Rectal smooth muscle tissue (tissue), 1 donor: ENCODE results near the gene ZMYND10.

Source experiments
- H3K27ac ChIP-seq: one replicate; pipeline ENCODE4 v1.7.0; 2013; ENCODE audit warnings: low read depth, low read length, inconsistent platforms
- H3K27me3 ChIP-seq: one replicate; pipeline ENCODE4 v1.7.0; 2013; ENCODE audit warnings: low read length; ENCODE audit not compliant: control insufficient read depth, insufficient read depth
- H3K36me3 ChIP-seq: one replicate; pipeline ENCODE4 v1.7.0; 2013; ENCODE audit warnings: low read length; ENCODE audit not compliant: control insufficient read depth, insufficient read depth
- H3K4me1 ChIP-seq: one replicate; pipeline ENCODE4 v1.7.0; 2013; ENCODE audit warnings: low read length; ENCODE audit not compliant: control insufficient read depth, insufficient read depth
- H3K4me3 ChIP-seq: one replicate; pipeline ENCODE4 v1.7.0; 2013; ENCODE audit warnings: low read length
- H3K9ac ChIP-seq: one replicate; pipeline ENCODE4 v1.7.0; 2013; ENCODE audit warnings: low read length

The ZMYND10 gene

GRCh38 chr3:50365080-50365841 lies 19.7 kb upstream of the ZMYND10 start:
- H3K4me1 ChIP-seq = peaks cover 2% of the 10 kb centered on the region
- peak overlapping the region; percentile 75 for H3K9ac ChIP-seq
- peak overlapping the region; percentile 77 for H3K4me3 ChIP-seq
- H3K27me3 ChIP-seq = peaks cover 3% of the 10 kb centered on the region
- no peaks in the 10 kb centered on the region for H3K36me3 ChIP-seq
- H3K27ac ChIP-seq = peak overlapping the region; percentile 65

DNA sequence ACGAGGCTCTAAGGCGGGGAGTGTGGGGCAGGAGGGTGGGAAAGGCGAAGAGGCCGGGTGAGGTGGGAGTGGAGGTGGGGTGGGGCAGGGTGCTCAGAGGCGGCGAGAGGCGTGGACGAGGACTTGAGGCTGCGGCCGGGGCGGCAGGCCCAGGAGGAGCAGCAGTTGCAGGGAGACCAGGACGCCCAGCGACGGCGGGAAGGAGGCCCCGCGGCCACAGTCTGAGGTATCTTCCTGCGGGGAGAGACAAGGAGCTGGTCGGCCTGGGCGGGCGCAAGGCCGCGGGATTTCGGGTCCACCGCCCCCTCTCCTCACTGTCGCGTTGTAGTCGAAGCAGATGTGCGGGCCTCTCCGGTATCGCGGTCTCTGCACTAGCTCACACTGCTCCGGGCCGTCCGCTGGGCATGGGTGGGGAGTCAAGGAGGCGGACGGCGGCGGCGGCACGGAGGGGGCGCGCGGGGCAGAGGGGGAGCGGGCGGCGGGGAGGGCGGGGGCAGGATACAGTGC lies 19.1 kb upstream of the ZMYND10 start:
- peak overlapping the region; percentile 65 for H3K27ac ChIP-seq
- H3K4me1 ChIP-seq = peaks cover 4% of the 10 kb centered on the region
- no peaks in the 10 kb centered on the region for H3K36me3 ChIP-seq
- H3K4me3 ChIP-seq = peak overlapping the region; percentile 61
- H3K9ac ChIP-seq = peak overlapping the region; percentile 10
- H3K27me3 ChIP-seq = peaks cover 2% of the 10 kb centered on the region

DNA sequence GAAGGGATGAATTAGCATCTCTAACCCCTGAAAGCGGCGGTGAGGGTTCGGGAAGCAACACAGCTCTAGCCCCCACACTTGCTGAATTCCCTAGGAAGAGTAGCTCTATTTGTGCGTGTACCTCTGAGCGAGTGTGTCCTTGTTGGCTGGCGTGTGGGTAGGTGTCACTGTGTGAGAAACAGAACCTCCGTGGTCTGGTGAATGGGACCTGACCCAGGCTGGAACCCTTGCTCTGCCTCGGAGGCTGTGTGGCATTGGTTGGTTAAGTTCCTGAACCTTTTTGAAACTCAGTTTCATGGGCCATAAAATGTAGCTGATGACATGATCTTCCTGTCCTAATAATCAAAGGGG lies 14.2 kb upstream of the ZMYND10 start:
- no peak overlapping the region for H3K9ac ChIP-seq
- H3K27ac ChIP-seq = no peak overlapping the region
- peak overlapping the region; percentile 60 for H3K4me3 ChIP-seq
- H3K27me3 ChIP-seq = no peaks in the 10 kb centered on the region
- H3K36me3 ChIP-seq = peaks cover 7% of the 10 kb centered on the region
- H3K4me1 ChIP-seq = peaks cover 32% of the 10 kb centered on the region

GRCh38 chr3:50358911-50359759 lies 13.6 kb upstream of the ZMYND10 start, which contains the start of gene TMEM115:
TSS of gene TMEM115 (minus strand) at chr3:50359521. CDS start at chr3:50359063, 458 bp downstream.
- Histone ChIP-seq H3K4me1 (peaks cover 30% of the 10 kb centered on the region), H3K36me3 (peaks cover 10% of the 10 kb centered on the region), H3K27ac (peak within 1 kb of the TSS; percentile 92), H3K9ac (peak within 1 kb of the TSS; percentile 96), H3K4me3 (peak within 1 kb of the TSS; percentile 95), H3K27me3 (no peaks in the 10 kb centered on the region)

DNA sequence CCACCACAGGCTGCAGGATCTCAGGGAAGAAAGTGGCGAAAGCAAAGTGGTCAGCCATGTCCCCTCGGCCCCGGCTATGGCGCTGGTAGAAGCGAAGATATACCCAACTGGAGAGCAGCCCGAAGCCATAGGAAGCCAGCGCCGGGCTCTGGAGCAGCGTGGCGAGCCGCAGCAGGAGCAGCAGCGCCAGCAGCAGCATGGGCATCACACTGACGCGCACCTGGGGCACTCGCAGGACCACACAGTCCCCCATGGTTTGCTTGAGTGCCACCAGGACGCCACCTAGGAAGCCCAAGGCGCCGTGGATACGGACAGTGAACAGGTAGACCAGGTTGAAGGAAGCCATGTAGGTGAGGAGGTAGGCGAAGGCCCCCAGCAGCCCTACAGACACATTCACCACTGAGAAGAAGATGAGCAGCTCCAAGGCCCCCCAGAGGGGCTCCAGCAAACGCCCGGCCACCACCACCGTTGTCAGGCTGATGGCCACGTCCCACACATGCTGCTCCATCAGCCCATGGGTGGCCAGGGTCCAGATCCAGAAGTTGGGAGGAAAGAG lies 12.9 kb upstream of the ZMYND10 start:
- peak overlapping the region; percentile 96 for H3K9ac ChIP-seq
- H3K27me3 ChIP-seq = no peaks in the 10 kb centered on the region
- H3K4me3 ChIP-seq = peak overlapping the region; percentile 95
- H3K36me3 ChIP-seq = peaks cover 12% of the 10 kb centered on the region
- H3K27ac ChIP-seq = peak overlapping the region; percentile 92
- H3K4me1 ChIP-seq = peaks cover 30% of the 10 kb centered on the region

DNA sequence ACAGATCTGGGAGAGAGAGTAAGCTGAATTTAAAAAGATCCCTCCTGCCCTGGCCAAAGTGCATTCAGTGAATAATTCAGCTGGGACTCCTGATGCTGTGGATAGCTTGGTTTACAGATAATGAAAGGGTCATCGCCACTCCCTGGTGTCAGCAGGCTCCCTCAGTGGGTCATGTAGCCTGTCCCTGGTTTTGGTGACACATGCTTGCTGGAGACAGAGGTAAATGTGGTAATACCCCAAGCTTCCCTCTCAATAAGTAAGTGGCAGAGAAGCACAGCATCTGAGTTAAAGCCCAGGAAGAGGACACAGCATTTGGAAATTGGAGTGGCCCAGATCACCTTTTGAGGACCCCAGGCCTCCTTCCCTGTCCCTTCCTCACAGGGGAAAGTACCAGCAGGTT lies 11.9 kb upstream of the ZMYND10 start:
- peak overlapping the region; percentile 95 for H3K4me3 ChIP-seq
- peaks cover 18% of the 10 kb centered on the region for H3K36me3 ChIP-seq
- no peak overlapping the region for H3K27ac ChIP-seq
- H3K4me1 ChIP-seq = peaks cover 30% of the 10 kb centered on the region
- no peaks in the 10 kb centered on the region for H3K27me3 ChIP-seq
- peak overlapping the region; percentile 39 for H3K9ac ChIP-seq

- peaks cover 18% of the 10 kb centered on the region for H3K36me3 ChIP-seq
- H3K27ac ChIP-seq = no peak overlapping the region
- H3K4me3 ChIP-seq = peak overlapping the region; percentile 11
- H3K27me3 ChIP-seq = no peaks in the 10 kb centered on the region
- peaks cover 32% of the 10 kb centered on the region for H3K4me1 ChIP-seq
- H3K9ac ChIP-seq = no peak overlapping the region
Measured at GRCh38 chr3:50356553-50356952, 11.0 kb upstream of the ZMYND10 start.

DNA sequence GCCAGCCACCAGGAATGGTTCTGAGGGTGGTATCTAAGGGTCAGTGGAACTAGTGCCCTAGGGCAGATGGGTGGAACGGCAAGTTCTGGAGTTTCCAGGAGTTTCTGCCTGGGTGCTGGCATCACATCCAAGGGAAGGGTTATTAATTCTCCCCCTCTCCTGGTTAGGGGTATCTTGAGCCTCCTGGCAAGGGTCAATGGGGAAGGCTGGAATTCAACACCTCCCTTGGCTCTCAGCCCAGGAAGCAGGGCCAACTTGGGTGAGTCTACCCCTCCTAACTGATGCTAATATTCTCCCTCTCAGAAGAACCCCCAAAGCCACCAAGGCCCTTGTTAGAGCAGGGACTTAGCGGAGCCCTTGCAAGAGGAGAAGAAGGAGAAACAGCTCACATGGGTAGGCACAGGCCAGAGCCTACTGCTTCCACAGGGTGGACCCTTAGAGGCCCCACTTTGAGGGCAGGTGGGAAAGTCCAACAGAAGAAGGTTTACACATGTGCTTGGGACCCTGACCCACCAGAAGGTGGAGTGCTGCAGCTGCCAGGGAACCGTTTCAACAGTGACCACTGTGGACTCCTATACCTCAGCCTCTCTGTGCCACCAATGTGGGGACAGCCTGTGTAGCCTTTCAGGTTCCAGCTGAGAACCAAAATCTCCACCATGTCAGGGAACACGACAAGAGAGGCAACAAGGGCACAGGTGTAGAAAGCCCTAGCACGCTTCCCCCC lies 10.5 kb upstream of the ZMYND10 start:
- H3K36me3 ChIP-seq = peaks cover 18% of the 10 kb centered on the region
- no peak overlapping the region for H3K27ac ChIP-seq
- H3K27me3 ChIP-seq = no peaks in the 10 kb centered on the region
- H3K4me3 ChIP-seq = peak overlapping the region; percentile 11
- peaks cover 37% of the 10 kb centered on the region for H3K4me1 ChIP-seq
- peak overlapping the region; percentile 7 for H3K9ac ChIP-seq

- Histone ChIP-seq H3K27ac (no peak overlapping the region), H3K4me1 (peaks cover 42% of the 10 kb centered on the region), H3K4me3 (no peak overlapping the region), H3K27me3 (no peaks in the 10 kb centered on the region), H3K9ac (no peak overlapping the region), H3K36me3 (peaks cover 18% of the 10 kb centered on the region)
Measured at GRCh38 chr3:50354850-50355249, 9.3 kb upstream of the ZMYND10 start.

GRCh38 chr3:50354186-50354764 lies 8.7 kb upstream of the ZMYND10 start:
- no peak overlapping the region for H3K27ac ChIP-seq

DNA sequence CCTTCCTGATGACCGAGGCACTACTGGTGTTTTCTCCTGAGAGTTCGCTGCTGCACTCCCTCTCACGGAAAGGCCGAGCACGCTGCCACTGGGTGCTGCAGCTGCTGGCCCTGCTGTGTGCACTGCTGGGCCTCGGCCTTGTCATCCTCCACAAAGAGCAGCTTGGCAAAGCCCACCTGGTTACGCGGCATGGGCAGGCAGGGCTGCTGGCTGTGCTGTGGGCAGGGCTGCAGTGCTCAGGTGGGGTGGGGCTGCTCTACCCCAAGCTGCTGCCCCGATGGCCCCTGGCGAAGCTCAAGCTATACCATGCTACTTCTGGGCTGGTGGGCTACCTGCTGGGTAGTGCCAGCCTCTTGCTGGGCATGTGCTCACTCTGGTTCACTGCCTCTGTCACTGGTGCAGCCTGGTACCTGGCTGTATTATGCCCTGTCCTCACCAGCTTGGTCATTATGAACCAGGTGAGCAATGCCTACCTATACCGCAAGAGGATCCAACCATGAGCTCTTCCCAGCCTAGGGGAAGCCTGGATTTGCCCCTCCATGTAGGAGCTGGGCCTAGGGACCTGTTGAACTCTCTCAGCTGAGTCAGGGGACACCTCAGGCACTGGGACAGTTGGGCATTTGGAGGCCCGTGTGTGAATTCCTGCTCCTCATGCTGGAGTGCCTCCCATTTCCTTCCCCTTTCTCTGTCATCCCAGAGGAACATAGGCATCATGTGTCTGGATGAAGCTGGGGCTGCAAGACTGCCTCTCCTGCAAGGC lies 7.9 kb upstream of the ZMYND10 start:
- Histone ChIP-seq H3K36me3 (peaks cover 23% of the 10 kb centered on the region), H3K27ac (no peak overlapping the region), H3K27me3 (no peaks in the 10 kb centered on the region), H3K9ac (no peak overlapping the region), H3K4me1 (peaks cover 40% of the 10 kb centered on the region), H3K4me3 (no peak overlapping the region)

More at GRCh38 chr3:50354186-50354764, 8.7 kb upstream of the ZMYND10 start:
- Histone ChIP-seq H3K27me3 (no peaks in the 10 kb centered on the region), H3K4me1 (peaks cover 42% of the 10 kb centered on the region), H3K9ac (no peak overlapping the region), H3K4me3 (no peak overlapping the region), H3K36me3 (peaks cover 18% of the 10 kb centered on the region)
